Immature natural killer cell (primary cell): ENCODE measurements around the gene TMEM201. TPM values are rescaled to one million over a fixed set of nuclear protein-coding genes. Genes with fewer than 3 reads are reported as not detected.
"Not testable (repeated sequence)": the region's sequence is repeated elsewhere in the genome, so short reads cannot be mapped to it uniquely, and the experiment has no call there.

Source experiments
- DNase-seq, 3 donors: peaks; one replicate each; pipeline ENCODE4 v3.0.0; 2022; ENCODE audit warnings: mixed read lengths in 1 of 3
- H3K27ac Mint-ChIP-seq, 6 donors: one replicate each; pipeline ENCODE4 v1.8.0; 2020; ENCODE audit warnings: mixed read lengths in 6 of 6, mild to moderate bottlenecking in 5 of 6, inconsistent platforms in 4 of 6, moderate library complexity in 3 of 6
- H3K27me3 Mint-ChIP-seq, 3 donors: one replicate each; pipeline ENCODE4 v1.8.0; 2020 to 2021; ENCODE audit warnings: low read depth in 3 of 3, mild to moderate bottlenecking in 3 of 3, mixed read lengths in 3 of 3, moderate library complexity in 3 of 3, inconsistent platforms in 1 of 3
- H3K36me3 Mint-ChIP-seq, 3 donors: one replicate each; pipeline ENCODE4 v1.8.0; 2020; ENCODE audit warnings: mixed read lengths in 3 of 3, inconsistent platforms in 2 of 3, mild to moderate bottlenecking in 2 of 3
- H3K4me1 Mint-ChIP-seq, 2 donors: one replicate each; pipeline ENCODE4 v1.8.0; 2020; ENCODE audit warnings: inconsistent platforms in 2 of 2, mild to moderate bottlenecking in 2 of 2, mixed read lengths in 2 of 2, moderate library complexity in 1 of 2
- H3K4me3 Mint-ChIP-seq, 5 donors: one replicate each; pipeline ENCODE4 v1.8.0; 2020; ENCODE audit warnings: mild to moderate bottlenecking in 5 of 5, mixed read lengths in 5 of 5, inconsistent platforms in 3 of 5, moderate library complexity in 3 of 5
- H3K9me3 Mint-ChIP-seq, 6 donors: one replicate each; pipeline ENCODE4 v1.8.0; 2020; ENCODE audit warnings: mild to moderate bottlenecking in 6 of 6, mixed read lengths in 6 of 6, inconsistent platforms in 4 of 6, moderate library complexity in 3 of 6
- polyA plus RNA-seq, 3 donors: library from polyadenylated mRNA; unstranded; fragments of 300-500 nt; fragmentation: Illumina TruSeq; gene quantifications; one replicate each; pipeline ENCODE4 v1.2.3, GENCODE V29; 2021

TMEM201 gene
- polyA plus RNA-seq, 3 donors from 2014 or later, result 1.1 to 2.3 (median 1.3) TPM

DNA sequence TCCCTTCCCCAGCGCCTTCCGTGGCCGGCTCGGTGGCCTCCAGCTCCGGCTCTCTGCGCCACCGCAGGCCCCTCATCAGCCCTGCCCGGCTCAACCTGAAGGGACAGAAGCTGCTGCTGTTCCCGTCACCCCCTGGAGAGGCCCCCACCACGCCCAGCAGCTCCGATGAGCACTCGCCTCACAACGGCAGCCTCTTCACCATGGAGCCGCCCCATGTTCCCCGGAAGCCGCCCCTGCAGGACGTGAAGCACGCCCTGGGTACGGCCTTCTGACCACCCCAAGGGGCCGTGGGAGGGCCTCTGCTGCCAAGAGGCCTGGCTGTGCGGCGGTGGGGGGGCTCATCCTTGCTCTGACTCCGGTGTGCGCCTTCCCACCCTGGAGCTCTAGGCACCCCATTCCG, 21.8 kb downstream of the TMEM201 start:
- H3K4me1 Mint-ChIP-seq, result no peaks in the 10 kb centered on the region
- no peak for DNase-seq
- no peak overlapping the region for H3K4me3 Mint-ChIP-seq
- H3K36me3 Mint-ChIP-seq, result no peaks in the 10 kb centered on the region
- H3K27me3 Mint-ChIP-seq, result peaks cover 0 to 1% (median 0%) of the 10 kb centered on the region in 3 donors
- H3K27ac Mint-ChIP-seq, result no peak overlapping the region
- no peaks in the 10 kb centered on the region for H3K9me3 Mint-ChIP-seq

DNA sequence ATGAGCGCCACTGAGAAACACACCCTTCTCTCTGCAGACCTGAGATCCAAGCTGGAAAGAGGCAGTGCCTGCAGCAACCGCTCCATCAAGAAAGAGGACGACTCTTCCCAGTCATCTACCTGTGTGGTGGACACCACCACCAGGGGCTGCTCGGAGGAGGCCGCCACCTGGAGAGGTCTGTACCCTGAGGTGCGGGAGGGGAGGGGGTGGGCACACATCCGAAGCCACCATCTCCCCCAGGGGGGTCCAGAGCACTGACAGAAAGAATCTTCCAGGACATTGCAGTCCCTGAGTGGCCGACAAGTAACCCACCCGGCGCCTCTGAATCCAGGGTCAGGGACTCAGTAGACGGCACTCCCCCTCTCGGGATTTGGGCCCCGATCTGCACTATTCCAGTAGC, 23.0 kb downstream of the TMEM201 start:
- H3K27me3 Mint-ChIP-seq, result peaks cover 0 to 1% (median under 1%) of the 10 kb centered on the region in 3 donors

DNA sequence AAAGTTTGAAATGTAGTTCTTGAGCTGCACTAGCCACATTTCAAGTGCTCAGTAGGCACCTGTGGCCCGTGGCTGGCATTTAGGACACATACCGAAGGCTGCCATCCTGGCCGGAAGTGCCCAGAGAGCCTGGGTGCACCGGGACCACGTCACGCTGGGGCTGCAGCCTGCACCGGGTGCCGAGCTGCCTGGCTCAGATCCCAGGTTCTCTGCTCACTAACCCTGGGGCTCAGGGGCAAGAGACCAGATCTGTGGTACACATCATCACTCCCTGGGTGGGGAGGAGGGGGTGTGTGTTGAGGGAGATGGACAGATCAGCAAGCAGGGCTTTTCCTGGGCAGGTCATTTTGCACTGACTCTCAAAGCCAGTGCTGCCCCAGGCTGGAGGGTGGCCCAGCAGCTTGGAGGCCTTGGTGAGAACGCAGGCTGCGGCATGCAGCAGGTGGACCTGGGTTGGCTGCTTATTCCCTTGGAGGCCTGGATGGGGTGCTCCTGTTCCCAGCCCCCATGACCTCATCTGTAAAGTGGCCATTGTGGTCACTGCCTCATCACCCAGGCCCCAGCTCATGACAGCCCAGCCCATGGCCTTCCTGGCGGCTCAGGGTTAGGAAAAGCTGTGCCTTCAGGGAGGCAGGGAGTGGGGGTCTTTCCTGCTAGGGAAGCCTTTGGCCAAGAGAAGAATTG, 23.6 kb downstream of the TMEM201 start:
- no peak for DNase-seq
- H3K4me1 Mint-ChIP-seq, result no peaks in the 10 kb centered on the region
- no peak overlapping the region for H3K27ac Mint-ChIP-seq
- H3K27me3 Mint-ChIP-seq, result peaks cover 0 to 2% (median 1%) of the 10 kb centered on the region in 3 donors
- no peak overlapping the region for H3K4me3 Mint-ChIP-seq
- no peaks in the 10 kb centered on the region for H3K9me3 Mint-ChIP-seq
- no peaks in the 10 kb centered on the region for H3K36me3 Mint-ChIP-seq

More for the DNA sequence above, 23.0 kb downstream of the TMEM201 start:
- Mint-ChIP-seq H3K36me3 (no peaks in the 10 kb centered on the region), H3K4me3 (no peak overlapping the region), H3K4me1 (no peaks in the 10 kb centered on the region), H3K9me3 (no peaks in the 10 kb centered on the region), H3K27ac (no peak overlapping the region)
- DNase-seq, result no peak

DNA sequence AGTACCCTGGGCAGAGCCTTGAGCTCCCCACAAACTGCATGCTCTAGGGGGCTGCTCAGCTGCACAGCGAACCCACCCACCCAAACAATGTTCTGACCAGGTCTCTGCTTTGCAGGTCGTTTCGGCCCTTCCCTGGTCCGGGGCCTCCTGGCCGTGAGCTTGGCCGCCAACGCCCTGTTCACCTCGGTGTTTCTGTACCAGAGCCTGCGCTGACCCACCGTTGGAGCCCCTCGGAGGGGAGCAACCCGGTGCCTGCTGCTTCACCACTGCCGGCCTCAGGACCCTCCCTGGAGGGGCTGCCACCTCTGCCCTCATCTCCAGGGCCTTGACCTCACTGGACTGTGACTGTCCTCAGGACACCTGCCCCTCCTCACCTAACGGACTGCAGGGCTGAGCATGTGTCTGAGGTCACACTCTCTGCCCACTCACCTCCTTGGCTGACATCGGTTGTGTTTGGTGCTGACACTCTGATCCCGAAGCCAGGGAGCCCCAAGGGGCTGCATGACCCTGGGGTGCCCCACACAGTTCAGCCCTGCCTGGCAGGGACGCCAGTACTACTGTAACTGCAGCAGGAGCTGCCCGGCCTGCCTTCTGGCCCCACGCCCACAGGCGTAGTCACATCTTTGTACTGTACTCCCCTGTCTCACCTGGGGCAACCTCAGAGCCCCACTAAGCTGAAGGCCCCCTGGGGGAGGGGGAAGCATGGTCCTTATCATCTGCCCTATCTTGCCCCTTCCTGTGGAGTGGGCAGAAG, 24.3 kb downstream of the TMEM201 start:
- peaks cover 0 to 3% (median 1%) of the 10 kb centered on the region in 3 donors for H3K27me3 Mint-ChIP-seq
- no peaks in the 10 kb centered on the region for H3K9me3 Mint-ChIP-seq
- no peak overlapping the region for H3K27ac Mint-ChIP-seq
- H3K4me3 Mint-ChIP-seq, result no peak overlapping the region
- no peaks in the 10 kb centered on the region for H3K4me1 Mint-ChIP-seq
- no peaks in the 10 kb centered on the region for H3K36me3 Mint-ChIP-seq
- DNase-seq, result no peak

DNA sequence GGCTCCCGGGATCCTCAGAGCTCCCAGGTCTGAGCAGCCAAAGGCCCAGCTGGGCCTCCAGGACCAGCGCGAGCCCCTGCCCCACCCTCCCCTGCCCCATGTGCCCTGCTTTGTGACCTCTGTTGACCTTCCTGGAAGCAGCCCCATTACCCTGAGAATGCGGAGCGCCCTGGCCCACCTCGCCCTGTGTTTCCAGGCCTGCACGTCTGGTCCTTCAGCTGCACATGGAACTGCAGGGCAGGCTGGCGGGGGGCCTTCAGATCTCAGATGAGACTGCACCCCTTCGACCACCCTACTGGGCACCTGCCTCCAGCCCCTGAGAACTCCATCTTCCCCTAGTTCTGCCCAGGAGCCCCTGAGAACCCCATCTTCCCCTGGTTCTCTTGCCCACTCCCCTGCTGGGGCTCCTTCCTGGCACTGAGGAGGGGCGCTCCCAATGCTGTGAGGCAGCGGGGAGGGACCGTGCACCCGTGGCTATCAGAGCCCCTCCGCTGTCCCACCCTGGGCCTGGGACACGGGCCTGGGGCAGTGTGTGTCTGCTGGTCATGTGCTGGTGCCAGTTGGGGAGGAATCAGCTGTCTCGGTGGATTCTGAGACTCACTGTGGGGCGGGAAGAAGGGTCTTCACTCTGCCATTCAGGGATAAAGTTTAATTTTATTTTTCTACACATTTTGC, 25.1 kb downstream of the TMEM201 start:
- no peak overlapping the region for H3K4me3 Mint-ChIP-seq
- H3K27me3 Mint-ChIP-seq, result peaks cover 0 to 3% (median 3%) of the 10 kb centered on the region in 3 donors
- H3K27ac Mint-ChIP-seq, result no peak overlapping the region
- H3K36me3 Mint-ChIP-seq, result no peaks in the 10 kb centered on the region
- no peaks in the 10 kb centered on the region for H3K4me1 Mint-ChIP-seq
- no peaks in the 10 kb centered on the region for H3K9me3 Mint-ChIP-seq
- DNase-seq, result no peak

DNA sequence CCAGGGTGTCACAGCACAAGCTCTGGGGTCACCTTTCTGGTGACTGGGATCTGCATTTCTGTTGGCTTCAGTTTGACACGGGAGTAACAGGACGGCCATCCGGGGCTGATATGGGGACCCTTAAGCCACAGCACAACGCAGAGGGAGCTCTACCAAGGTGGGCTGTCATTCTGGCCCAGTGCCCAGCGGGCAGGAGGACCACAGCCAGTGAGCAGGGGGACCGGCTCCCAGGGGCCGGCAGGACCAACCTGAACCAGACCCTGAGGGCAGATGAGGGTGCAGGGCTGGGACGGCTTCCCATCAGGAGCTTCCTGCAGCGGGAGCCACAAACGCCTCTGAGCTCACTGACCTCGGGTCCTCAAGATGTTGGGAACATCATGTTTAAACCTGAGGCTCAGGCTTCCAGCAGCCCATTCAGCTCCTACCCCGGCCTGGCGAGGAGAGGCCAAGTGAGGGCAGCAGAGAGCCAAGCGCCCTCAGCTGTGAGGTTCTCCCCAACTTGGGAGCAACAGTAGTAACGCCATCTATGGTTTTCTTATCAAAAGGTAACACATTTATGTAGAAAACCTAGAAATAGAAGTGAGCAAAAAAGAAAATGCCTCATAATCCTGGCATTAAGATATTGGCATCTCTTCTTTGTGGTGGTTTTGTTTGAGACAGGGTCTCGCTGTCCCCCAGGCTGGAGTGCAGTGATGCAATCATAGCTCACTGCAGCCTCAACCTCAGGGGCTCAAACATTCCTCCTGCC, 26.8 kb downstream of the TMEM201 start:
- H3K36me3 Mint-ChIP-seq, result no peaks in the 10 kb centered on the region
- DNase-seq, result peak; percentile 21 to 41 (median 31)
- no peaks in the 10 kb centered on the region for H3K4me1 Mint-ChIP-seq
- H3K4me3 Mint-ChIP-seq, result no peak overlapping the region
- no peak overlapping the region for H3K27ac Mint-ChIP-seq
- H3K9me3 Mint-ChIP-seq, result no peaks in the 10 kb centered on the region
- peaks cover 1 to 8% (median 2%) of the 10 kb centered on the region in 3 donors for H3K27me3 Mint-ChIP-seq

DNA sequence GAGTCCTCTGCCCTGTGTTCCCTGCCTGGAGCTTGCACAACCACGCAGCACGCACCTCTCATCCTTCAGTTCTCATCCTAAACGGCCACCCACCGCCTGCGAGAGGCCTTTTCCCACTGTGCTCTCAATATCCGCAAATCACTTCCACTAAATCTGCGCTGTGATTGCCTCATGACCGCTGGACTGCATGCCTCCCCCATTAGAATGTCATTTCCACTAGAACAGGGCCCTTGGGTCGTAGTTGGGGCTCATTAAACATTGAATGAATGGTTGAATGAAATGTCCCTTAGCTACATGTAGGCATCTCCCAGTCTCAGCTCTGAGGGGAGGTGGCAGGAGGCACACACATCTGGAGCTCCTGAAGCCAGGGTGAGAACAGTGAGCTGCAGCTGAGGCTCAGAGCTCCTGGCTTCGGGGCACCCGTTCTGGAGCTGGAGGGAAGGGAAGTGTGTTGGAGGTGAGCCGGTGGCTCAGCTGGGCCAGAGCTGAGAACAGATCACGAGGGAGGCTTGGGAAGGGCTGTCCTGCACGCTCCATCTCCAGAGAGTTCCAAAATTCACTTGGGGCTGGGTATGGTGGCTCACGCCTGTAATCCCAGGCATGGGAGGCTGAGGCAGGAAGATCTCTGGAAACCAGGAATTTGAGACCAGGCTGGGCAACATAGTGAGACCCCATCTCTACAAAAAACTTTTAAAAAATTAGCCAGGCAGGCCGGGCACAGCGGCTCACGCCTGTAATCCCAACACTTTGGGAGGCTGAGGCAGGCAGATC, 30.4 kb downstream of the TMEM201 start:
- H3K4me1 Mint-ChIP-seq, result no peaks in the 10 kb centered on the region
- no peak for DNase-seq
- peaks cover 0 to 2% (median 0%) of the 10 kb centered on the region in 3 donors for H3K36me3 Mint-ChIP-seq
- H3K4me3 Mint-ChIP-seq, result no peak overlapping the region
- no peaks in the 10 kb centered on the region for H3K9me3 Mint-ChIP-seq
- no peak overlapping the region for H3K27ac Mint-ChIP-seq
- peaks cover 1 to 14% (median 4%) of the 10 kb centered on the region in 3 donors for H3K27me3 Mint-ChIP-seq

DNA sequence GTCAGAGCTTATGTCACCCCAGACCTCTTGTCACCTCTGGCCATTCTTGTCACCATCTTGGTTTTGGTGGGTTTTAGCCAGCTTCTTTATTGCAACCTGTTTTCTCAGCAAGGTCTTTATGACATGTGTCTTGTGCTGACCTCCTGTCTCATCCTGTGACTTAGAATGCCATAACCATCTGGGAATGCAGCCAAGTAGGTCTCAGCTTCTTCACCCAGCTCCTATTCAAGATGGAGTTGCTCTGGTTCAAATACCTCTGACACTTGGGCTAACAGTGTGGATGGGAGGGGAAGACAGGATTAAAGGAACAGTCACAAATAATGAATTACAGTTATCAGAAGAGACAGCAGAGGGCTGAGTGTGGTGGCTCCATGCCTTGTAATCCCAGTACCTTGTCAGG, 32.3 kb downstream of the TMEM201 start:
- no peak for DNase-seq
- H3K4me1 Mint-ChIP-seq, result peaks cover 3 to 4% of the 10 kb centered on the region in 2 donors
- no peak overlapping the region for H3K27ac Mint-ChIP-seq
- peaks cover 1 to 16% (median 5%) of the 10 kb centered on the region in 3 donors for H3K27me3 Mint-ChIP-seq
- H3K9me3 Mint-ChIP-seq, result no peaks in the 10 kb centered on the region
- no peak overlapping the region for H3K4me3 Mint-ChIP-seq
- peaks cover 0 to 3% (median 0%) of the 10 kb centered on the region in 3 donors for H3K36me3 Mint-ChIP-seq

DNA sequence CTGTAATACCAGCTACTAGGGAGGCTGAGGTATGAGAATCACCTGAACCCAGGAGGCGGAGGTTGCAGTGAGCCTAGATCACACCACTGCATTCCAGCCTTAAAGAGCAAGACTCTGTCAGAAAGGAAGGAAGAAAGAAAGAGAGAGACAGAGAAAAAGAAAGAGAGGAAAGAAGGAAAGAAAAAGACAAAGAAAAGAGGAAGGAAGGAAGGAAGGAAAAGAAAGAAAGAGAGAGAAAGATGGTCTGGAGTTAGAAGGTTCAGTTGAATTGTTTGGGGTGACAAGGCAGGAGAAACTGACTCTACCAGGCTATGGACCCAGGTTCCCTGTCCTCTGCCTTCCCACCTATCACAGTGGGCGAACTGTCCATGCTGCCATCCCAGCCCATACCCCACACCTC, 35.4 kb downstream of the TMEM201 start:
- Mint-ChIP-seq H3K36me3 (peaks cover 0 to 3% (median 0%) of the 10 kb centered on the region in 3 donors), H3K9me3 (no peaks in the 10 kb centered on the region), H3K27ac (peak overlapping the region in 2 of 6 donors; percentile 7 to 71)

DNA sequence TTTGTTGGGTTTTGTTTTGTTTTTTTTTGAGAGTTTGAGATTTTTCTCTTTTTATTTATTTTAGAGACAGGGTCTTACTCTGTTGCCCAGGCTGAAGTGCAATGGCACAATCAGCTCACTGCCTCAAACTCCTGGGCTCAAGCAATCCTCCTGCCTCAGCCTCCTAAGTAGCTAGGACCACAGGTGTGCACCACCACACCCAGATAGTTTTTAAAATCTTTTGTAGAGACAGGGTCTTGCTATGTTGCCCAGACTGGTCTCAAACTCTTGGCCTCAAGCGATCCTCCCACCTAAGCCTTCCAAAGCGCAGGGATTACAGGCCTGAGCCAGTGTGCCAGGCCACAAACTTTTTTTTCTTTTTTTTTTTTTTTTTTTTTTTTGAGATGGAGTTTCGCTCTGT, 36.3 kb downstream of the TMEM201 start:
- H3K4me3 Mint-ChIP-seq, result peak overlapping the region in 2 of 5 donors; percentile 43 to 53
- H3K9me3 Mint-ChIP-seq, result not testable (repeated sequence)

More for the DNA sequence above, 35.4 kb downstream of the TMEM201 start:
- no peak for DNase-seq
- H3K4me3 Mint-ChIP-seq, result peak overlapping the region in 3 of 5 donors; percentile 2 to 34 (median 5)
- peaks cover 27 to 32% of the 10 kb centered on the region in 2 donors for H3K4me1 Mint-ChIP-seq
- H3K27me3 Mint-ChIP-seq, result peaks cover 9 to 16% (median 10%) of the 10 kb centered on the region in 3 donors

DNA sequence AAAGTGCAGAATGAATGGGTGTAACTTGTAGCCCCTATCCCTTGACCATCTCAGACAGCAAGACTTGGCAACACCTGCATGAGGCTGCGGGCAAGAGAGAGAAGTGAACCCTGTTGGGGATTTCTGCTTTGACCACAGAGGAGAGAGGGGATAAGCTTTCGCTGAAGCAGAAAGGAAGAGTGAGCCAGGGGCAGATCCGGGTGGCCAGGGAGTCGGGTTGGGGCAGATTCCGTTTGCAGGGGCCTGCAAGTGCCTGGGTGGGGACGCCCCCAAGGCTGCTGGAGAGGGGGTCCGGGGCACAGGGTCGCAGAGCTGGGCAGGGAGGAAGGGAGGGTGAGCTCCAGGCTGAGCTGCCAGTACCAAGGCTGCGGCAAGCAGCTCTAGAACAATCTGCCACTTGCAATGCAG, 37.5 kb downstream of the TMEM201 start:
- peak overlapping the region; percentile 76 to 89 (median 84) for H3K4me3 Mint-ChIP-seq
- peaks cover 12 to 20% (median 17%) of the 10 kb centered on the region in 3 donors for H3K27me3 Mint-ChIP-seq
- DNase-seq, result peak; percentile 26 to 51 (median 39)
- H3K9me3 Mint-ChIP-seq, result no peaks in the 10 kb centered on the region
- H3K36me3 Mint-ChIP-seq, result peaks cover 0 to 7% (median 0%) of the 10 kb centered on the region in 3 donors
- peak overlapping the region; percentile 58 to 89 (median 82) for H3K27ac Mint-ChIP-seq
- H3K4me1 Mint-ChIP-seq, result peaks cover 48 to 52% of the 10 kb centered on the region in 2 donors

More for the DNA sequence above, 36.3 kb downstream of the TMEM201 start:
- H3K36me3 Mint-ChIP-seq, H3K27ac Mint-ChIP-seq, DNase-seq: not testable (repeated sequence)
- Mint-ChIP-seq H3K4me1 (peaks cover 37 to 40% of the 10 kb centered on the region in 2 donors), H3K27me3 (peaks cover 12 to 20% (median 15%) of the 10 kb centered on the region in 3 donors)

DNA sequence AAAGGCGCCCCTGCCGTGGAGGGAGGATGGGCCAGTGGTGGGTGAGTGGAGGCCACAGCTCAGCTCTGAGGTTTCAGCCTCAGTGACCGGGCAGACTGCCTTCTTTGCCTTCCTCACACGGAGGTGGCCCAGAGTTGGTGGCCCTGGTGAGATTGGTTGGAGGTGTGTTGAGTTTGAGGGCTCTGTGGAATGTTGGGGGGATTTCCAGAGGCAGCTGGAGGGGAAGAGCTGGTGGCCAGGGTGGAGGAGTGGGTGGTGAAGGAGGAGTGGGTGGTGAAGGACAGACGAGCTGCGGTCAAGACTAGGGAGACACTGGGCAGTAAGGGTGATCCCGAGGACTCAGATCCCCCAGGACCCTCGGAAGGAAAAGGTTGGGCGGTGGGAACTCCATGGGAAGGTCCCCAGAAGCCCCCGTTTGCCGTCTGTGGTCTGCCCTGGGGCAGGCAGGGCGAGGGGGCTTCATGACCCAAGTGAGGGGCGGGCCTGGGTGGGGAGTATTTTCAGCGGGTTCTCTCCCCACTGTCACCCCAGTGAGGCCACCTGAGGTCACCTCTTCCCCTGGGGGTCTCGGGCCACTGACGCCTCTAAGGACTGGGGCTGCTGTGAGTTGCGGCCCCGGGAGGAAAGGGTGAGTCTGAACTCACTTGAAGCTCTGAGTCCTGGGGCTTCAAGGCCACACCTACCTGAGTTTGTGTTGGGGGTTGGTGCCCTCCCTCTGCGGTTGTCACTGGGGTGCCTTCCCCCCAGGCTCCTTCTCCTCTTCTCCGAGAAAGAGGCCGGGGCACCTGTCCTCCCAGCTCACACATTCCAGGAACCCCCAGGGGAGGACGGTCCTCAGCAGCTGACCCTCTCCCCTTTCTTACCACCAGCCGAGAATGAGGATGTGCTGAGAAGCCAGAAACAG, 40.1 kb downstream of the TMEM201 start:
- peak; percentile 65 to 72 (median 69) for DNase-seq
- Mint-ChIP-seq H3K4me1 (peaks cover 64 to 67% of the 10 kb centered on the region in 2 donors), H3K36me3 (peaks cover 0 to 7% (median 0%) of the 10 kb centered on the region in 3 donors), H3K27ac (peak overlapping the region; percentile 90 to 95 (median 92)), H3K4me3 (peak overlapping the region; percentile 85 to 96 (median 89)), H3K27me3 (peaks cover 14 to 21% (median 14%) of the 10 kb centered on the region in 3 donors), H3K9me3 (no peaks in the 10 kb centered on the region)
